LNCAP (cell line): Measurements from ENCODE around the gene RAPGEF4.

Experiments used
- TF ChIP-seq, protein P1 (sequence below): fragments of 450-650 bp; IDR thresholded peaks from 2 replicates; pipeline ENCODE4 v1.5.1; 2017; ENCODE audit warnings: mild to moderate bottlenecking

Gene RAPGEF4

DNA sequence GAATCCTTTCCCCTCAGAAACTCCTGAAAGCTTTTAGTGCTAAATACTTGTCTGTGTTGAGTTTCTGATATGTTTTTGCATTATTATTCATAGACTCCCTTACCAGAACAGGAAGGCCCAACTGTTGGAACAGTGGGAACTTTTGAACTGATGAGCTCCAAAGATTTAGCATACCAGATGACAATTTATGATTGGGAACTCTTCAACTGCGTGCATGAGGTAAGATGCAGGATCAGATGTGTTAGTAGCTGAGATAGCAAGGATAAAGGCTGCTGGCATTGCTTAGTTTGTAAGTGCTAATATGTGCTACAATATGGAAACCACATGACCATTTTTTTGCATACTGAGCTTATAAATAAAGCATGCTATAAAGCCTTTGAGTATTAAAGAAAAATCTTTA is 290.8 kb downstream of the RAPGEF4 start:
- TF ChIP-seq, protein P1, sequence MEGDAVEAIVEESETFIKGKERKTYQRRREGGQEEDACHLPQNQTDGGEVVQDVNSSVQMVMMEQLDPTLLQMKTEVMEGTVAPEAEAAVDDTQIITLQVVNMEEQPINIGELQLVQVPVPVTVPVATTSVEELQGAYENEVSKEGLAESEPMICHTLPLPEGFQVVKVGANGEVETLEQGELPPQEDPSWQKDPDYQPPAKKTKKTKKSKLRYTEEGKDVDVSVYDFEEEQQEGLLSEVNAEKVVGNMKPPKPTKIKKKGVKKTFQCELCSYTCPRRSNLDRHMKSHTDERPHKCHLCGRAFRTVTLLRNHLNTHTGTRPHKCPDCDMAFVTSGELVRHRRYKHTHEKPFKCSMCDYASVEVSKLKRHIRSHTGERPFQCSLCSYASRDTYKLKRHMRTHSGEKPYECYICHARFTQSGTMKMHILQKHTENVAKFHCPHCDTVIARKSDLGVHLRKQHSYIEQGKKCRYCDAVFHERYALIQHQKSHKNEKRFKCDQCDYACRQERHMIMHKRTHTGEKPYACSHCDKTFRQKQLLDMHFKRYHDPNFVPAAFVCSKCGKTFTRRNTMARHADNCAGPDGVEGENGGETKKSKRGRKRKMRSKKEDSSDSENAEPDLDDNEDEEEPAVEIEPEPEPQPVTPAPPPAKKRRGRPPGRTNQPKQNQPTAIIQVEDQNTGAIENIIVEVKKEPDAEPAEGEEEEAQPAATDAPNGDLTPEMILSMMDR, result no peak

DNA sequence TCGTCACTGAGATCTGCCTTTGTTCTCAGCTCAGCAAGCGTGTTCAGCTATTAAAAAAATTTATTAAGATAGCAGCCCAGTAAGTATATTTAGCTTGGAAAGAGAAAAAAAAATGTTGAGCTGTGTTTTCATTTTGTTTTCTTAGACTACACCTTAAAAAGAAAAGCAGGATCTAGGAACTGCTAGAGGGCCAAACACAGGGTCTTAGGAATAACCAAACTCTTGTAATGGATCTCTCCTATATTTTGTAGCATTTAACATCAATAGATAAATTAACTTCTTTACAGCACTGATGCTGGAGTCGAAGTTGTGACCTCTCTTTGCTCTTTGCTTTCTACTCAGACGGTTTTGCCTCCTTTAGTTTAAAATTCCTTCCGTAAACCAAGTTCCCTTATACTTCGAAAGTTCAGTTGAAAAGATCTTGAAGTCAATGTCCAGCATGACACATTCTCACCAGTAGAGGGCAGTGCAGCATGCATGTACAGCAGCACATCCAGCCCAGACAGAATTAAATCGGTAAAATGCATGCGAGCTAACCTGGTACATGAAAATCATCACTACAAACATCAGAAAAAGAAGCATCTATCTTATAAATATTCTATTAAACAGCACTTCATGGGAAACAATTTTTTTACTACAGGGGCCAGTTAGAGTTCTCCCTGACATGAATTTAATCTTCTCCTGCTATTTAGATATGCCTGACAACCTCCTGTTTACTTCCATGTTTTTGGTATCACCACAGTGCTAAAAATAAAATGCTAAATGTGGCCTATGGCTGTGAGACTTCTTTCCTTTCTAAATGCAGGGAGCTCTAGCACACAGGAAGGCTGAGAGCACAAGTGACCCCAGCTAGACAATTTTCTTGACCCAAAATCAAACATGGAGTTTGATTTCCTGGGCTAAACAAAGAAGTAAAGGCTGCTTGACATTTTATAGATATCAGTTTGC is 291.8 kb downstream of the RAPGEF4 start:
- TF ChIP-seq, protein P1, result peak; percentile 81

DNA sequence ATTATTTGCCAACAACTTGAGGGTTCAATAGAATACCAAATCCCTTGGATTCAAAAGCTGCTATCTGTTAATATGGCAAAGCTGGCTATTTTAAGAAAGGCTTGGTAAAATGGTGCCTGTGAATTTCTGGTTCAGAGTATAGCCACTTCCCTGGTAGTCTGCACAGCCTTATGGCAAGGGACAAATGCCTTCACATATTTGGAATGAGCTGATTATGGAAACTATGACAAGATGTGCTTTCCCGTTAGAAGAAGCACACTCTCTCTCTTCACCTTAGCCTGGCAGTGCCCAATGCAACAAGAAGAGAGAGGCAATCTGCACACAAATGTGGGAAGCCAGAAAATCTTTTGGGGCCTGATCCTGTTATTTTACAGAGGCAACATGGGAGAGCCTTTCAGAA is 292.5 kb downstream of the RAPGEF4 start:
- TF ChIP-seq, protein P1, result no peak

DNA sequence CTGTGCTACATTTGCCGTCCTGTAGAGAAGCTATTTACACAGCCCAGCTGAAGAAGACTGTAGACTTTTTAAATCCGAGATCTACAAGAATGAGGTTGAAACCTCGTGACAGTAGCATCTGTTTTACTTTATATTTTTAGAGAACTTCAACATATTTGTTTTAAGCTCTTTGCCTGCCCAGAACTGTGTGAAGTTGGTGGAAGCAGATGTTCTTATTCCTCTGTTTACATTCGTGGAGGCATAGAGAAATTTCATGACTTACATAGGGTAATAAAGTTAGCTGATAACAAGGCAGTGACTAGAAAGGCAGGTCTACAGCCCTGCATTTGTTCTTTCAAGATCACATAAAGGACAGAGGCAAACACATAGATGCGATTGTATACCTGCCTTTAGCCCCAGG is 293.0 kb downstream of the RAPGEF4 start:
- TF ChIP-seq, protein P1, result no peak

DNA sequence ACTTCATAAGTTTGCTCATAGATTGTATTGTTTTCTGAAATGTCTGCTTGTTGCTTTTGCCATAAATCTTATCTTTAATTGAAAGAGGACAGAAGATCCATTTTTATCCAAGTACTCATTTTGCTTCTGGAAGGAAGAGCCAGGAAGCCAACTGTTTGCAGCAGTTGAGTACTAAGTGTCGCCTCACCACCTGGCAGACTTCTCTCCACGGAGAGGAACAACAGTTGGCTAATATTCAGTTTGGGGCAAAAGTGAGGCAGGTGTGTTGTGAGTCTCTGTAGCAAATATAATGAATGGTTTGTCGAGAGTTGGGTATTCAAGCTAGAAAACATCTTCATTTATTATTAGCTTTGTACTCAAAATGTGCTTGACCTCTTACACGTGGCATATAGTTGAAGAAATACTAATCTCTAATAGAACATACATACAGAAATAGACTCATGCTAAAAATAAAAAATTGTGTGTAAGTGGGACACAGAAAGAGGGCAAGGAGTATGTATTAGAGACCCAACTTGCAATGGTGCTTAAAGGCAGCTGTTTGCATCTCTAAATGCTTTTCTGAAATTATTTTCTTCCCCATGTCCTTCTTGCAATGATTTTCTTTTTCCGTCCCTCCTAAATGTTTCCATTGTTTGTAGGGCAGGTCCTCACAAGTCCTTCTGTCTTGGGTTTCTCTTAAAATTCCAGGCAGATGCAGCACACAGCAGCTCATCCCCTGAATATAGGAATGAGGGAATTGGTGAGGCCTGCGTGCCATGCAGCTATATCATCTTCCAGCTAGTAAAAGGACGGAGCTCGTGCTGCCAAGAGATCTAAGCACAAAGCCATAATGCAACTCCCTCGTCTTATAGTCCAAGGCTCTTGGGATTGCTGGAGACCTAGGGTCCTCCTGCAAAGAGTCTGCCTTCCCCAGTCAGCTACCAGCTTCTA is 295.2 kb downstream of the RAPGEF4 start:
- TF ChIP-seq, protein P1, result no peak

DNA sequence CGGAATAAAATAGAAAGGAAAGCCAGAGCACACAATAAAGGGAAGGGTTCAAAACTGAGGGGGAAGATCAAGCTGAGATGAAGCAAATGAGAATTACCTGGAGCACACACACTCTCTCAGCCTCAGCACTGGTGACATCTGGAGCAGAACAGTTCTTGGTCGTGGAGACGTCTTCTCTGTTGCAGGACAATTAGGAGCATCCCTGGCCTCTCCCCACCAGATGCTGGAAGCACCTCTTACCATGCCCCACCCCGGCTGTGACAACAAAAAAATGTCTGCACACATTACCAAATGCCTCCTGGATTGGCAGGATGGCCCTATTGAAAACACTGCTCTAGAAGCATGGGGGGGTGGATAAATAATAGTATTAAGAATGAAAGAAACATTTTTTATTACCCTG is 296.4 kb downstream of the RAPGEF4 start:
- TF ChIP-seq, protein P1, result no peak

DNA sequence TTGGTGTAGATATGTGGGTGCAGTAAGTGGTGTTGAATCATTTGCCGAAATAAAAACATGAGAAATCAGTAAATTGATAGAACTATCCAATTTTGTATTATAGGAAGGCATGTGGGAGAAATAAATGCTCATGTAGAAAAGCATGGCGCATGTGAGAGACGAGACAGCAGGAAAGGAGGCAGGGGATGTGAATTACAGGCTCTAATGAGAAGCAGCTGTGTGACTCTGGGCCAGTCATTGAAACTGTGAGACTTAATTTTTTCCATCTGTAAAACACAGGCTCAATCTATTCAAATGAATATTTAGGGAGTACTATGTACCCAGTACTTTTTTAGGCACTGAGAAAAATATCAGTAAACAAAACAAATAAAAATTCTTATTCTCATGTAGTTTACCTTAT is 297.4 kb downstream of the RAPGEF4 start:
- TF ChIP-seq, protein P1, result no peak
